ENCODE measurements around the gene CNTN1.

DNA sequence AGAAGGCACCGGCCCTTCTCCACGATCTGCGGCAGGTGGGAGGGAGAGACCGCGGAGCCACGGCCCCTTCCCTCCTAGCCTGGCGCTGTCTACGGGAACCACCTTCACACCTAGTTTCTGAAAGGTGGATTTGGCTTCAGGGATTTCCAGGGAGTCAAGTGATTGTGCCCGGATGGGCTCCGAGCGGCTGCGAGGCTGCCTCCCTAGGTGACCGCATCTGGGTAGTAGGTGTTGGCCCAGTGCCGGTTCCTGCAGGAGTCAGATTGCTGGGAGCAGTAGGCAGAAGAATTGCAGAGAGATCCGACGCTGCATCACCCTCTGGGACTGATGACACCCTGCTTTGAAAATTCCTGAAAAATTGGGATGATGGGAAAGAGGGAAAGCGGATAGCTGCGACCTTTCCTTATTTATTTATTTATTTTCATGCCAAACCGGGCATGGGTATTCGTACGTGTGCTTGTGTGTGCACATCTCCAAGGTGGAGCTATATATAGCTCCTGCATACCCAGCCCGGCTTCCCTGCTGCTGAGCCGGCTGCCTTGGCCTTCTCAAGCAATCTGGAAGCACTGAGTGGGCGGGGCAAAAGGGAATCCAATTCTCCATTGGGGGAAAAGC lies 1.1 kb downstream of the CNTN1 start:
- peak in 1 of 2 donors; percentile 24 for TF ChIP-seq POLR2AphosphoS5 (IDR thresholded peaks at IDR 0.05)
- TF ChIP-seq, protein P1, sequence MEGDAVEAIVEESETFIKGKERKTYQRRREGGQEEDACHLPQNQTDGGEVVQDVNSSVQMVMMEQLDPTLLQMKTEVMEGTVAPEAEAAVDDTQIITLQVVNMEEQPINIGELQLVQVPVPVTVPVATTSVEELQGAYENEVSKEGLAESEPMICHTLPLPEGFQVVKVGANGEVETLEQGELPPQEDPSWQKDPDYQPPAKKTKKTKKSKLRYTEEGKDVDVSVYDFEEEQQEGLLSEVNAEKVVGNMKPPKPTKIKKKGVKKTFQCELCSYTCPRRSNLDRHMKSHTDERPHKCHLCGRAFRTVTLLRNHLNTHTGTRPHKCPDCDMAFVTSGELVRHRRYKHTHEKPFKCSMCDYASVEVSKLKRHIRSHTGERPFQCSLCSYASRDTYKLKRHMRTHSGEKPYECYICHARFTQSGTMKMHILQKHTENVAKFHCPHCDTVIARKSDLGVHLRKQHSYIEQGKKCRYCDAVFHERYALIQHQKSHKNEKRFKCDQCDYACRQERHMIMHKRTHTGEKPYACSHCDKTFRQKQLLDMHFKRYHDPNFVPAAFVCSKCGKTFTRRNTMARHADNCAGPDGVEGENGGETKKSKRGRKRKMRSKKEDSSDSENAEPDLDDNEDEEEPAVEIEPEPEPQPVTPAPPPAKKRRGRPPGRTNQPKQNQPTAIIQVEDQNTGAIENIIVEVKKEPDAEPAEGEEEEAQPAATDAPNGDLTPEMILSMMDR (IDR thresholded peaks at IDR 0.05), result no peak
- TF ChIP-seq EP300 (IDR thresholded peaks at IDR 0.05), result no peak
- no peak for TF ChIP-seq POLR2A (IDR thresholded peaks at IDR 0.05; ENCODE audit: low read depth)
